ENCODE results near the gene TMEM42.

- TF ChIP-seq, protein P1, sequence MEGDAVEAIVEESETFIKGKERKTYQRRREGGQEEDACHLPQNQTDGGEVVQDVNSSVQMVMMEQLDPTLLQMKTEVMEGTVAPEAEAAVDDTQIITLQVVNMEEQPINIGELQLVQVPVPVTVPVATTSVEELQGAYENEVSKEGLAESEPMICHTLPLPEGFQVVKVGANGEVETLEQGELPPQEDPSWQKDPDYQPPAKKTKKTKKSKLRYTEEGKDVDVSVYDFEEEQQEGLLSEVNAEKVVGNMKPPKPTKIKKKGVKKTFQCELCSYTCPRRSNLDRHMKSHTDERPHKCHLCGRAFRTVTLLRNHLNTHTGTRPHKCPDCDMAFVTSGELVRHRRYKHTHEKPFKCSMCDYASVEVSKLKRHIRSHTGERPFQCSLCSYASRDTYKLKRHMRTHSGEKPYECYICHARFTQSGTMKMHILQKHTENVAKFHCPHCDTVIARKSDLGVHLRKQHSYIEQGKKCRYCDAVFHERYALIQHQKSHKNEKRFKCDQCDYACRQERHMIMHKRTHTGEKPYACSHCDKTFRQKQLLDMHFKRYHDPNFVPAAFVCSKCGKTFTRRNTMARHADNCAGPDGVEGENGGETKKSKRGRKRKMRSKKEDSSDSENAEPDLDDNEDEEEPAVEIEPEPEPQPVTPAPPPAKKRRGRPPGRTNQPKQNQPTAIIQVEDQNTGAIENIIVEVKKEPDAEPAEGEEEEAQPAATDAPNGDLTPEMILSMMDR (IDR thresholded peaks at IDR 0.05) = no peak
- TF ChIP-seq TCF7L2 (IDR thresholded peaks at IDR 0.05; ENCODE audit: low read depth, low read length) (no peak), POLR2AphosphoS5 (IDR thresholded peaks at IDR 0.05; ENCODE audit: low read depth, low read length) (no peak), SIN3A (IDR thresholded peaks at IDR 0.05; ENCODE audit: borderline replicate concordance, insufficient read depth, low read depth, low read length) (no peak)
- TF ChIP-seq, protein P2, sequence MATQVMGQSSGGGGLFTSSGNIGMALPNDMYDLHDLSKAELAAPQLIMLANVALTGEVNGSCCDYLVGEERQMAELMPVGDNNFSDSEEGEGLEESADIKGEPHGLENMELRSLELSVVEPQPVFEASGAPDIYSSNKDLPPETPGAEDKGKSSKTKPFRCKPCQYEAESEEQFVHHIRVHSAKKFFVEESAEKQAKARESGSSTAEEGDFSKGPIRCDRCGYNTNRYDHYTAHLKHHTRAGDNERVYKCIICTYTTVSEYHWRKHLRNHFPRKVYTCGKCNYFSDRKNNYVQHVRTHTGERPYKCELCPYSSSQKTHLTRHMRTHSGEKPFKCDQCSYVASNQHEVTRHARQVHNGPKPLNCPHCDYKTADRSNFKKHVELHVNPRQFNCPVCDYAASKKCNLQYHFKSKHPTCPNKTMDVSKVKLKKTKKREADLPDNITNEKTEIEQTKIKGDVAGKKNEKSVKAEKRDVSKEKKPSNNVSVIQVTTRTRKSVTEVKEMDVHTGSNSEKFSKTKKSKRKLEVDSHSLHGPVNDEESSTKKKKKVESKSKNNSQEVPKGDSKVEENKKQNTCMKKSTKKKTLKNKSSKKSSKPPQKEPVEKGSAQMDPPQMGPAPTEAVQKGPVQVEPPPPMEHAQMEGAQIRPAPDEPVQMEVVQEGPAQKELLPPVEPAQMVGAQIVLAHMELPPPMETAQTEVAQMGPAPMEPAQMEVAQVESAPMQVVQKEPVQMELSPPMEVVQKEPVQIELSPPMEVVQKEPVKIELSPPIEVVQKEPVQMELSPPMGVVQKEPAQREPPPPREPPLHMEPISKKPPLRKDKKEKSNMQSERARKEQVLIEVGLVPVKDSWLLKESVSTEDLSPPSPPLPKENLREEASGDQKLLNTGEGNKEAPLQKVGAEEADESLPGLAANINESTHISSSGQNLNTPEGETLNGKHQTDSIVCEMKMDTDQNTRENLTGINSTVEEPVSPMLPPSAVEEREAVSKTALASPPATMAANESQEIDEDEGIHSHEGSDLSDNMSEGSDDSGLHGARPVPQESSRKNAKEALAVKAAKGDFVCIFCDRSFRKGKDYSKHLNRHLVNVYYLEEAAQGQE (IDR thresholded peaks at IDR 0.05; ENCODE audit: insufficient read depth in 1 of 2, low read depth in 2 of 2, low read length in 1 of 2) = no peak
Observed at GRCh38 chr3:44906997-44907396, 45.3 kb downstream of the TMEM42 start.
